ENCODE results near the gene TCF7. TPM values are rescaled to one million over a fixed set of nuclear protein-coding genes. Genes with fewer than 3 reads are reported as not detected.

The TCF7 gene
- 0.74 and 0.85 TPM in 2 replicates for total RNA-seq

DNA sequence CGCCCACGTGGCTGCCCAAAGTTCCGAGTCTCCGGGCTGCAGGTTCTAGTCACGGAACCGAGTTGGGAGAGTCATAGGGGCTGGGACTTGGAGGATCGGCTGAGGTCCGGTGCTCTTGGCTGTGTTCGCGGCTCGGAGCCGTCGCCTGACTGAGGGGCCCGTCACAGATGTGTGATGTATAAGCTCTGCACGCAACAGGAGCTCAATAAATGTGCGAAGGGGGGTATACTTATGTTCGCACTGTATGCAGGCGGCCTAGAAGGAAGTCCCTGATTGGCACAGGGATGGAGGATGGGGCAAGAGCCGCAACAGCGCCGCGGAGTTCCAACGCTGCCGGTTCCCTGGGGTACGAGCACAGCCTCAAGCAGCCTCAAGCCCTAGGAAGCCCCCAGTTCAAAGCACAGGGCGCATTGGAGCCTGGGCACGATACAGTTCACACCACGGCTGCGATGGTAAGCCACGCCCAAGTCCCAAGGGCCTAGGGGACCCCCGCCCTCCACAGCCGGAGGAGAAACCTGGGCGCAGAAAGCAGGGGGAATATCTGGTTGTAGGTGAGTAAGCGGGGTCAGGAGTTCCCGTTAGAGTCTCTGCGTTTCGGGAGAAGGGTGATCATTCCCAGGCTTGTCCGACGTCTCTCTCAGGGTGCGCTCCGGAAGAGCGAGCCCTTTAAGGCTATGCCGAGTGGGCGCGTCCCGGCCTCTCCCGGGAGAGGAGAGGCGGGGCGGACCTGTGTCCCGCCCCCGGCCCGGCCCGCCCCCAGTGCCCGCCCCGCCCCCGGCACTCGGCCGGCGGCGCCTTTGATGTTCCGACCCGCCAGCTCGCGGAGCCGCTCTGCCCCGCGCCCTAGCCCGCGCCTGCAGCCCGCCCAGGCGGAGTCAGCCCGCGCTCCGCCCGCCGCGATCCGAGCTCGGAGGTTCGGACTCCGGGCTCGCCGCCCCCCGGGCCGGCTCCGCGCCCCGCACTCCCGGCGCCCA lies at the start of gene TCF7:
TCF7 (plus strand) TSS at position 780 of the 974 bp plus-strand sequence. CDS start 226 bp downstream, outside the sequence.

DNA sequence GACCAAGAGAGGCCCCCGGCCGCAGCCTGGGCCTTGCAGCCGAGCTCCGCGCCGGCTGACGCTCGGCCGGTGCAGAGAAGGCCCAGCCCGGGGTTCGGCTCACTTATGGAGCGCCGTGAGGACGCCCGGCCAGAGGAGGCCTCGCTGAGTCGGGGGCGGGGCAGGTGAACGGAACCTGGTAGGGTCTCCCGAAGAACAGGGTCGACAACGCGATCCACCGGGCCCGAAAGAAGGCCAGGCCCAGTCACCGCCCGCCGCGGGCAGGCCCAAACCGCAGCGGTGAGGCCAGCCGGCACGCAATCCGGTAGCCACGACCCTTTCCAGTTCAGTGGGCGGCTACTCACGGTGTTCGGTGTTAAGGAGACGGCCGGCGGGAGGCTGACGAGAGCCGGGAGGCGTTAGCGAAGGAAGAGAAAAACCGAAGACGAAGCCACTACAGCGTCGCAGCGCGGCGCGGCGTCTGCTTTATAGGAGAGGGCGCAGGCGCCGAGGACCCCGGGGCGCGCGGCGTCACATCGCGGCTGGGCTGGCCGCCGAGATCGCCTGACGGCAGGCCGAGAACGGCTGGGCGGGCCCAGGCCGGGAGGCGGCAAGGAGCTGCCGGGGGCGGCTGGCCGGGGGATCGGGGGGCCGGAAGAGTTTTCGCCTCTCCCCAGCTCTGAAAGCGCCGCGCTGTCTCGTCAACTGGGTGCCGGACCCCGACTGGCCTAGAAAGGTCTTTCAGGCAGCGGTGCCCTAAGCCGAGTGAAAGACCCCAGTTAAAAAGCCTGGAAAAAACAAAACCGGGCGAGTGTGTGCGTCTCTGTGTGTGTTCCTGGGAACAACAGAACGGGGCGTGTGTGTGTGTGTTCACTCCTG lies 62.3 kb downstream of the TCF7 start, which contains the start of gene SKP1:
SKP1 (minus strand) TSS at position 440 of the 858 bp plus-strand sequence. CDS start 2,928 bp downstream, outside the sequence.

Other genes with a start within 250 kb of the TCF7 start
- 40.1 and 55.2 TPM in 2 replicates for gene C5orf15, start 146.1 kb upstream of the TCF7 start, total RNA-seq
- gene VDAC1, start 109.7 kb upstream of the TCF7 start, total RNA-seq: 301 and 338 TPM in 2 replicates
- gene SKP1, start 62.3 kb downstream of the TCF7 start, total RNA-seq: 265 and 287 TPM in 2 replicates
- gene PPP2CA, start 111.4 kb downstream of the TCF7 start, total RNA-seq: 172 and 235 TPM in 2 replicates

All from airway epithelial cell (primary cell).